Dendritic cell treated with granulocyte-macrophage colony-stimulating factor and Interleukin-4, amounts not matched to agents 40 ng/mL and 50 ng/mL, for 4 days (primary cell): ENCODE results near the gene DGKH.
A peak's percentile ranks its signal among the peaks of the same experiment; 100 is the strongest.
"Not testable (repeated sequence)": the region's sequence is repeated elsewhere in the genome, so short reads cannot be mapped to it uniquely, and the experiment has no call there.

Experiments
- H3K27ac Mint-ChIP-seq: one replicate; pipeline ENCODE4 v1.8.0; 2022; ENCODE audit warnings: mild to moderate bottlenecking, mixed read lengths
- H3K27me3 Mint-ChIP-seq: one replicate; pipeline ENCODE4 v1.8.0; 2022; ENCODE audit warnings: mild to moderate bottlenecking, mixed read lengths
- H3K36me3 Mint-ChIP-seq: one replicate; pipeline ENCODE4 v1.8.0; 2022; ENCODE audit warnings: low read depth, mixed read lengths
- H3K4me1 Mint-ChIP-seq: one replicate; pipeline ENCODE4 v1.8.0; 2022; ENCODE audit warnings: low read depth, mixed read lengths
- H3K4me3 Mint-ChIP-seq: one replicate; pipeline ENCODE4 v1.8.0; 2022; ENCODE audit warnings: mild to moderate bottlenecking, moderate library complexity, mixed read lengths
- H3K9me3 Mint-ChIP-seq: one replicate; pipeline ENCODE4 v1.8.0; 2022; ENCODE audit warnings: mixed read lengths
- intact Hi-C: fragments of 100-400 bp; cut with micrococcal nuclease; formaldehyde crosslinking; loops from one replicate; pipeline ENCODE4 v1.15.0; 2022

DGKH gene

DNA sequence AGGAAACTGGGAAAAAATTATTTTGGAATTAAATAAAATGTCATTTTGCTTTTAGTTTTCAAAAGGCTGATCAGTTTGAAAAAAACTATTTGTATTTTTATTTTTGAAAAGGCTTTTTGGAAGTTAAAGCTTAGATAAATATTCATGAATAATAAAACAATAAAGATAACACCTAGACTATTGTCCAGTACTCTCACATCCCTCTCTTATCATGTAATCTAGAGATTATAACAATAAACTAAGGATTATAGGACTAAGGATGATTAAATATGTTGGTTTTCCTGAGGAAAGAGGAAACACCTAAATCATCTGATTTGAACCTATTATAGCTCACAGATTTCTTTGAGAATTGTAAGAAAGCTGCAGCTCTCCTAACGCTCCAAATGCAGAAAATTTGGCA is 142.1 kb downstream of the DGKH start:
- H3K27ac Mint-ChIP-seq, result no peak overlapping the region
- no peaks in the 10 kb centered on the region for H3K27me3 Mint-ChIP-seq
- H3K9me3 Mint-ChIP-seq, result no peaks in the 10 kb centered on the region
- H3K4me3 Mint-ChIP-seq, result no peak overlapping the region
- intact Hi-C loops, result loop anchor here (5.0 kb wide), 1 partner anchor 957 kb away; no protein-coding TSS in a partner anchor
- no peaks in the 10 kb centered on the region for H3K4me1 Mint-ChIP-seq
- H3K36me3 Mint-ChIP-seq, result peaks cover 52% of the 10 kb centered on the region

DNA sequence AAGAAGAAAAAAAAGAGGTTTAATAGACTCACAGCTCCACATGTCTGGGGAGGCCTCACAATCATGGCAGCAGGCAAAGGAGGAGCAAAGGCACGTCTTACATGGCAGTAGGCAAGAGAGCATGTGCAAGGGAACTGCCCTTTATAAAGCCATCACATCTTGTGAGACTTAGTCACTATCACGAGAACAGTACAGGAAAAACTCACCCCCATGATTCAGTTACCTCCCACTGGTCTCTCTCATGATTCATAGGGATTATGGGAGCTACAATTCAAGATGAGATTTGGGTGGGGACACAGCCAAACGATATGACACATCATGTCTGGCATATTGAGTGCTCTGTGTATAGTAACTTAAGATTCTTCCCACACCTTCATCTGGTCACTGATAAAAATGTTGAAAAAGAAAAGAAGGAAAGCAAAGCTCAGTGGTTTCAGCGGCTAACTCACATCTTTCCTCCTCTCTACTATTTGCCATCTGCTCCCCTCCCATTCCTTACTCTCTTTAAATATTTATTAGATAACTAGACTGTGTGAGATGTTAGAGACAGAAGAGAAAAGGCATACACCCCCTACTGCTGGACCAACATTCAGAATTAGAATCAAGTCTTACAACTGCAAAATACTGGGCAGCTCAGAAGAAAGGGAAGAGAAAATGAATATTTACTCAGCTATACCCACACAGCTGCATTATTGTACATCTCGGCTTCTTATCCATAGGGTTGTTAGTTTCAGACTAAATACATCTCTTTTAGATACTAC is 163.4 kb downstream of the DGKH start:
- intact Hi-C loops, result no loop called here
- no peak overlapping the region for H3K4me3 Mint-ChIP-seq
- H3K36me3 Mint-ChIP-seq, result peaks cover 57% of the 10 kb centered on the region
- H3K4me1 Mint-ChIP-seq, result no peaks in the 10 kb centered on the region
- H3K9me3 Mint-ChIP-seq, result no peaks in the 10 kb centered on the region
- H3K27ac Mint-ChIP-seq, result no peak overlapping the region
- H3K27me3 Mint-ChIP-seq, result no peaks in the 10 kb centered on the region

DNA sequence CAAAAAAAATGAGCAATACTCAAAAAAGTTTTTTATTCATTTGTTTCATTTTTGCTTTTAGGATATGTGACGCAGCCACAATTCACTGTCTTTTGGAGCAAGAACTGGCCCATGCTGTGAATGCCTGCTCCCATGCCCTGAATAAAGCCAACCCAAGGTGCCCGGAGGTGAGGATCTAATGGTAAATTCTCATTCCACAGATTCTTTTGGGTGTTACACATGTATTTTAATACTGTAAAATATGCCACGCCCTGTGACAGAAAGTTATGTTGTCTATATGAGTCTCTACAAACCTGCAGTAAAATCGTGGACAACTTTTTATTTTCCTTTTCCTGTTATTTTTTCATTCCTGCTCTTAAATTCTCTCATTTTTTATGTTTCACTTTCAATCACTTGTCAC is 166.0 kb downstream of the DGKH start:
- intact Hi-C loops, result no loop called here

DNA sequence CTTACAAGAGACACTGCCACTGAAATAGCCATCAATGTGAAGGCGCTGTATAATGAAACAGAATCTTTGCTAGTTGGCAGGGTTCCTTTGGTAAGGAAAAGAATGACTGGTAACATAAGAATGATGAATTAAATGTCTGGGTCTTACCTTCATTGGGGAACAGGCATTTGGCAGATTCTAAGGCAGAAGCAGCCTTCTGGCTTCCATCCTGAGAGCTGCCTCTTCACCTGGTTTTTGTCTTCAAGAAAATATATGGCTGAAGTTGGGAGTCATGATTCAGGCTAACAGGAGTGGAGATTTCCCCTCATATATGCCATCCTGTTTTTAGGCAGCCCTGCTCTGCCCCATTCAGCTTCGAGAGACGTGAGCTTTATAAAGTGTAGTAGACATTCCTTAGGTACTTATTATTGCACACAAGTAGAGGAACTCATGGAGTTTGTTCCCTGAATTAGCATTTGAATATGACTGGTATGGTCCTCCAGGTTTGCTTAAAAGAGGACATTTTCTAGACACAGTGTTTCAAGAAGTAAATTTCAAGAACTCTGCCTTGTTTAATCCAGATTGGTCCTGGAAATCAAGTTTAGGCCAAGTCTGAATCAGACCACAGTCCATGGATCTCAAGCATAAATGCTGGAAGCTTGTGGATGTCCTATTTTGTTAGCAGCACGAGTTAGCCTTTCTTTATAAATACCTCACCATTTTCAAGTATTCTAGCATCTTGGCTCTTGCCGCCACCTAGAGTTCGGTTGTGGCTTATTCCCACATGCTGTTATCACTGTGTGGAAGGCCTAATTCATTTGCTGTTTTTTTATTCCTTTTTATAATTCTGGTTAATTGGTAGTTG is 167.4 kb downstream of the DGKH start:
- intact Hi-C loops, result no loop called here
- no peak overlapping the region for H3K4me3 Mint-ChIP-seq
- peaks cover 69% of the 10 kb centered on the region for H3K36me3 Mint-ChIP-seq
- H3K27me3 Mint-ChIP-seq, result no peaks in the 10 kb centered on the region
- H3K27ac Mint-ChIP-seq, result no peak overlapping the region
- H3K4me1 Mint-ChIP-seq, result no peaks in the 10 kb centered on the region
- H3K9me3 Mint-ChIP-seq, result no peaks in the 10 kb centered on the region

More for the DNA sequence above, 166.0 kb downstream of the DGKH start:
- Mint-ChIP-seq H3K27ac (no peak overlapping the region), H3K4me1 (no peaks in the 10 kb centered on the region), H3K4me3 (no peak overlapping the region), H3K9me3 (no peaks in the 10 kb centered on the region), H3K27me3 (no peaks in the 10 kb centered on the region), H3K36me3 (peaks cover 71% of the 10 kb centered on the region)

DNA sequence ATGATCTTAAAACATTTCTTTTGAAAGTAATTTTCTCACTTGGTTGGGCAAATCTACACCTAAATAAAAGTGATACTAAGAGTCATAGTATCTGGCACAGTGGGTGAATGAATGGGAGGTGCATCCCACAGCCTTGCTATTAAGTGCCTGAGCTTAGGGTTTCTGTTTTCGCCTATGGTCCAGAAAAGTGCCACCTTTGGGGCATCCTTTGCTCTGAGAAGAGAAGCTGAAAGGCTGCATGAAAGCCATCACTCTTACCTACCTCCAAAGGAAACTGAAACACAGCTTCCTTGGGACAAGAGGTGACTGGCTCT is 167.9 kb downstream of the DGKH start:
- no peaks in the 10 kb centered on the region for H3K9me3 Mint-ChIP-seq
- no peak overlapping the region for H3K27ac Mint-ChIP-seq
- H3K4me1 Mint-ChIP-seq, result no peaks in the 10 kb centered on the region
- H3K4me3 Mint-ChIP-seq, result no peak overlapping the region
- no peaks in the 10 kb centered on the region for H3K27me3 Mint-ChIP-seq
- intact Hi-C loops, result no loop called here
- peaks cover 69% of the 10 kb centered on the region for H3K36me3 Mint-ChIP-seq

DNA sequence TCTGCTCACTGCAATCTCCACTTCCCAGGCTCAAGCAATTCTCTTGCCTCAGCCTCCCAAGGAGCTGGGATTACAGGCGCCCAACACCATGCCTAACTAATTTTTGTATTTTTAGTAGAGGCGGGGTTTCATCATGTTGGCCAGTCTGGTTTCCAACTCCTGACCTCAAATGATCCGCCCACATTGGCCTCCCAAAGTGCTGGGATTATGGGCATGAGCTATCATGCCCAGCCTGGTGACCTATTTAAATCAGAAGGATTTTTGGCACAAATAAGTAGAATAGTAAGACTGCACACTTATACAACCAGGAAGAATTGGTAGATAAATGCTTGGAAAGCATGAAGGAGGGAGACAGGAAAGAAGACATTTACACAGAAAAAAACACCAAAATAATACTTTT is 170.1 kb downstream of the DGKH start:
- Mint-ChIP-seq H3K27ac (no peak overlapping the region), H3K36me3 (peaks cover 57% of the 10 kb centered on the region), H3K27me3 (no peaks in the 10 kb centered on the region), H3K9me3 (no peaks in the 10 kb centered on the region), H3K4me1 (no peaks in the 10 kb centered on the region), H3K4me3 (no peak overlapping the region)
- intact Hi-C loops, result no loop called here

DNA sequence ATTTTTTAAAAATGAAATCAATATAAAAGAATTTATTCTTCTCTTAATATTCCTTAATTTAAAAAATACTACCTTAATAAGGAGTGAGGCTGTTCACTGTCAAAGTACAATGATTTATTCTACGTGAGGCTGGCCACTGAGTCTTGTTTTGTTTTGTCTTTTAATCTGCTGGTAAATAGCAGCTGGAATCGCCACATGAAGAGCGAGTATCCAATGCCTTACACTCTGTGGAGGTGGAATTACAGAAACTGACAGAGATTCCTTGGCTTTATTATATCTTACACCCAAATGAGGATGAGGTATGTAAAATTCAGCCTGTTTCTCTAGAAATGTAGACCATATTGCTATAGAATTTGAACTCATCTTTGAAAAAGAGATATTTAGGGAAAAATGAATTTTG is 170.6 kb downstream of the DGKH start:
- intact Hi-C loops, result no loop called here
- peaks cover 58% of the 10 kb centered on the region for H3K36me3 Mint-ChIP-seq

DNA sequence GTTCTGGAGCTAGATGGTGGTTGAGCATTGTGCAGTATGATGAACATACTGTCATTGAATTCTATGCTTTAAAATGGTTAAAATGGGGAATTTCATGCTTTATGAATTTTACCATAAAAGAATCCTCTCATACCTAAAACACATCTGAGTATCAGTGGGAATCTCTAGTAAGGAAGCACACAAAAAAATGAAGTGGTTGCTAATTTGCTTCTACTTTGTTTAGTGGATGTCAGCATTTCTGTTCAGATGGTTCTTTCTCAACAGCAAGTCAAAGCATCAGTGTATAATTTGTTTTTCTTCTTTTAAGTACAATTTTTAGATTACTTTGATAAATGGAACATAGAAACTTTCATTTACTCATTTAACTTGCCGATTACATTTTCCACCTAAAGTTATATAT is 171.4 kb downstream of the DGKH start:
- Mint-ChIP-seq H3K4me3 (no peak overlapping the region), H3K9me3 (no peaks in the 10 kb centered on the region), H3K4me1 (no peaks in the 10 kb centered on the region), H3K27me3 (no peaks in the 10 kb centered on the region), H3K27ac (no peak overlapping the region), H3K36me3 (peaks cover 58% of the 10 kb centered on the region)
- intact Hi-C loops, result no loop called here

More for the DNA sequence above, 170.6 kb downstream of the DGKH start:
- no peaks in the 10 kb centered on the region for H3K27me3 Mint-ChIP-seq
- no peak overlapping the region for H3K27ac Mint-ChIP-seq
- H3K9me3 Mint-ChIP-seq, result no peaks in the 10 kb centered on the region
- no peak overlapping the region for H3K4me3 Mint-ChIP-seq
- no peaks in the 10 kb centered on the region for H3K4me1 Mint-ChIP-seq

DNA sequence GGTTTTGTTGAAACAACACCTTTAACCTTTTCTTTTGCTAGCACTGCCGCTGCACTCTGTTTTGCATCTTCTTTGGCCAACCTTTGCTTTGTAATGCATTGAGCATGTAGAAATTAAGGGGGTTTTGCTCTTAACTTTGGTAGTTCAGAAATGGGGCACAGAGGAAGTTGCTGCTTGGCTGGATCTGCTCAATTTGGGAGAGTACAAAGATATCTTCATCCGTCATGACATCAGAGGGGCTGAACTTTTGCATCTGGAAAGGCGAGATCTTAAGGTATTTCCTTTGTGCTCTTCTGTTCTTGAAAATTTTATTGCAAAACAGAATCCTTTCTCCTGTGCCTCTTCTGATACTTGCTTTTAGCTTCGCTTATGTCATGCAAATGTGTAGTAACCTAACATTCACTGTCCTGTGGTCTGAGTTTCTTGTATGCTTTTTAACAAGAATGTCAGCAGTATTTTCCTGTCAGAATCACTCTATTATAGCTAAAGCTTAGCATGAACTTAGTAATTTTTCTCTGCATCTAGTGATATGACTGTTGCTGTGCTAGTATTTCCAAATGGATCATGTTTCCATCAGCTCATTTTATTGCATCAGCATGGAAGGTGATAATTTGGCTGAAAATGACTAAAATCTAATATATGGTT is 172.8 kb downstream of the DGKH start:
- H3K27me3 Mint-ChIP-seq, result no peaks in the 10 kb centered on the region
- intact Hi-C loops, result no loop called here
- H3K4me3 Mint-ChIP-seq, result no peak overlapping the region
- H3K4me1 Mint-ChIP-seq, result no peaks in the 10 kb centered on the region
- peaks cover 65% of the 10 kb centered on the region for H3K36me3 Mint-ChIP-seq
- H3K27ac Mint-ChIP-seq, result no peak overlapping the region
- no peaks in the 10 kb centered on the region for H3K9me3 Mint-ChIP-seq

DNA sequence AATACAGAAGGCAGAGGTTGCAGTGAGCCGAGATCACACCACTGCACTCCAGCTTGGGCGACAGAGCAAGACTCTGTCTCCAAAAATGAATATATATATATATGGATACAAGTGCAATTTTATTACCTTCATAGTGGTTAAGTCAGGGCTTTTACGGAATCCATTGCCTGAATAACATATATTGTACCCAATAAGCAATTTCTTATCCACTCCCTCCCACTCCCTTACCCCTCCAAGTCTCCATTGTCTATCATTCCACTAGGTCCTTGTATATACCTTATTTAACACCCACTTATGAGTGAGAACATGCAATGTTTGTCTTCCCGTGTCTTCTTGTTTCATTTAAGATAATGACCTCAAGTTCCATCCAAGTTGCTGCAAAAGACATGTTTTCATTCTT is 175.2 kb downstream of the DGKH start:
- Mint-ChIP-seq H3K4me1 (peaks cover 5% of the 10 kb centered on the region), H3K27ac (no peak overlapping the region), H3K27me3 (no peaks in the 10 kb centered on the region), H3K4me3 (no peak overlapping the region), H3K9me3 (no peaks in the 10 kb centered on the region), H3K36me3 (peaks cover 66% of the 10 kb centered on the region)
- intact Hi-C loops, result no loop called here

DNA sequence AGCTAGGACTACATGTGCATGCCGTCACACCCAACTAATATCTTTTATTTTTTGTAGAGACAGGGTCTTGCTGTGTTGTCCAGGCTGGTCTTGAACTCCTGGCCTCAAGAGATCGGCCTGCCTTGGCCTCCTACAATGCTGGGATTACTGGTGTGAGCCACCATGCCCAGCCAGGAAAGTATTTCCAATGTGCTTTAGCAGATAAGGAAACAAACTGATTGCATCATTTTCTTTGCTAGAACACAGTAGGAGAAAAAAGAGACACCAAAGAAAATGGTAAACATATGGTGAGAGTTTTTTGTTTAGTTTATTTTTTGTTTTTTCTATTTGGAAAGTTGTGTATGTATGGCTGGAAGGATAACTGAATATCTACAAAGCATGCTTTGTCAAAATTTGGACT is 176.6 kb downstream of the DGKH start:
- H3K36me3 Mint-ChIP-seq, result peaks cover 60% of the 10 kb centered on the region
- no peak overlapping the region for H3K4me3 Mint-ChIP-seq
- H3K27ac Mint-ChIP-seq, result no peak overlapping the region
- no peaks in the 10 kb centered on the region for H3K27me3 Mint-ChIP-seq
- H3K4me1 Mint-ChIP-seq, result peaks cover 6% of the 10 kb centered on the region
- no peaks in the 10 kb centered on the region for H3K9me3 Mint-ChIP-seq
- intact Hi-C loops, result no loop called here

DNA sequence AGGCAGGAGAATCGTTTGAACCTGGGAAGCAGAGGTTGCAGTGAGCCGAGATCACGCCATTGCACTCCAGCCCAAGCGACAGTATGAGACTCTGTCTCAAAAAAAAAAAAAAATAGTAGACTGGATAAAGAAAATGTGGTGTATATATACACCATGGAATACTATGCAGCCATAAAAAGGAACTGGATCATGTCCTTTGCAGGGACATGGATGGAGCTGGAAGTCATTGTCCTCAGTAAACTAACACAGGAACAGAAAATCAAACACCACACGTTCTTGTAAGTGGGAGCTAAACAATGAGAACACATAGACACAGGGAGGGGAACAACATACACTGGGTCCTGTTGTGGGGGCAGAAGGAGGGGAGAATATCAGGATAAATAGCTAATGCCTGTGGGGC is 178.3 kb downstream of the DGKH start:
- H3K4me3 Mint-ChIP-seq, H3K4me1 Mint-ChIP-seq, H3K27me3 Mint-ChIP-seq, intact Hi-C loops, H3K9me3 Mint-ChIP-seq, H3K27ac Mint-ChIP-seq: not testable (repeated sequence)
- peaks cover 46% of the 10 kb centered on the region for H3K36me3 Mint-ChIP-seq

DNA sequence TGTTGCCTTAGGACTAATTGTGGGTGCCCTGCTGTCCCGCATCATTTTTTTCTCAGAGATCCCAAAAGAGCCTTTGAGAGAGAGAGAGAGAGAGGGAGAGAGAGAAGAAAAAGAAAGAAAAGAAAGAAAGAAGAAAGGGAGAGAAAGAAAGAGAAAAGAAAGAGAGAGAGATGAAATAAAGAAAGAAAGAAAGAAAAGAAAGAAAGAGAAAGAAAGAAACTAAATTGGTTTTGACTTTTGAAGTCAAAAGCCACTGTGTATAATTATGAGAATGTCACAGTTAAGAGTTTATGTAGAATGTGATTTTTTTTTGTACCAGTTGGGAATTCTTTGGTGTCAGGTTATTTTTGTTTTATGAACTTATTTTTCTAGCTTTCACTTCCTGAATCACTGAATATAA is 180.1 kb downstream of the DGKH start:
- intact Hi-C loops, result no loop called here
- peaks cover 6% of the 10 kb centered on the region for H3K4me1 Mint-ChIP-seq
- H3K27me3 Mint-ChIP-seq, result no peaks in the 10 kb centered on the region
- peak overlapping the region; percentile 55 for H3K27ac Mint-ChIP-seq
- H3K9me3 Mint-ChIP-seq, result no peaks in the 10 kb centered on the region
- H3K4me3 Mint-ChIP-seq, result no peak overlapping the region
- peaks cover 46% of the 10 kb centered on the region for H3K36me3 Mint-ChIP-seq

DNA sequence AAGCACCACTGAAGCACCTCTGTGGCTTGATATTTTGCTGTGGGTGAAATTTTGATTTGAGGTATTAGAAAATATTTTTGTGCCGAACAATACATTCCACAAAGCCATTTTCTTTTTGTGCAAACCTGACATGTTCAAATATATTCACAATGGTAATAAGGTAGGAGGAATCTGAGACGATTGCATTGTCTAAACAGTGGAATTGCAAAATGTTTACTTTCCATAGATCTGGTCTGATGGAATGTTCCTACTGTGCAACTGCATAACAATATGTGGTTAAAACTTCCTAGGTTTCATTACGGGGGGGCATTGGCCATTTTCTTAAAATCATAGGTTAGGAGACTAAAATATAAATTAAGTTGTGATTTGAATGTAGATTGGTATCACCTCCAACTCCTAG is 180.8 kb downstream of the DGKH start:
- Mint-ChIP-seq H3K4me3 (no peak overlapping the region), H3K27ac (no peak overlapping the region), H3K9me3 (no peaks in the 10 kb centered on the region), H3K36me3 (peaks cover 42% of the 10 kb centered on the region), H3K4me1 (peaks cover 6% of the 10 kb centered on the region), H3K27me3 (no peaks in the 10 kb centered on the region)
- intact Hi-C loops, result no loop called here
